Islet precursor cell (in vitro differentiated cells): ENCODE measurements around the gene PLCD4.

Source experiments
- DNase-seq: peaks from one replicate; pipeline ENCODE4 v3.0.0-alpha.2; 2018

PLCD4 gene

GRCh38 chr2:218671097-218671653 lies 63.5 kb downstream of the PLCD4 start:
- no peak for DNase-seq

GRCh38 chr2:218671654-218672566 lies 64.2 kb downstream of the PLCD4 start, which contains the start of the genes RNF25 and STK36:
Gene RNF25 (minus strand): TSS chr2:218672002. CDS start chr2:218671970, 32 bp downstream.
Gene STK36 (plus strand): TSS chr2:218672086. CDS start chr2:218672830, 744 bp downstream.
- DNase-seq, result peak; percentile 95

DNA sequence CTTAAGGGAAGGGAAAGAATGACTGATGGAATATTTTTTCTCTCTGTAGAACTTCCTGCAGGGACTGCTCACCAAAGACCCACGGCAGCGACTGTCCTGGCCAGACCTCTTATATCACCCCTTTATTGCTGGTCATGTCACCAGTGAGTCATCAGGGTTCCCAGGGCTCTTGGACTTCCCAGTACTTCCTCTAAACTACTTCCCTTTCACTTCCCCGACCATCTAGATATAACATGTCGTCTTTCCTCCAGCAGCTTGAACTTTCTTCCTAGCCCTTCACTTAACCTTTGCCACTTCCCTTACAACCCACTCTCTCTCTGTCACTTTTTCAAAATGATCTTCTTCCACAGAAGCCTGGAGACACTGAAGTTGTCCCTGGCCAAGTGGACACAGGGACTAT lies 71.4 kb downstream of the PLCD4 start:
- DNase-seq, result no peak

GRCh38 chr2:218680061-218680460 lies 72.4 kb downstream of the PLCD4 start:
- DNase-seq, result no peak
